ENCODE results near the gene THAP7.

The THAP7 gene

GRCh38 chr22:20991252-20992055 lies 10.5 kb downstream of the THAP7 start:
- no peak overlapping the region for H3K27ac ChIP-seq
- TF ChIP-seq CTCF (conservative IDR thresholded peaks at IDR 0.05) = no peak

- TF ChIP-seq CTCF (conservative IDR thresholded peaks at IDR 0.05) = no peak
- no peak overlapping the region for H3K27ac ChIP-seq
Observed at GRCh38 chr22:20990184-20991180, 11.4 kb downstream of the THAP7 start.

GRCh38 chr22:20989323-20990138 lies 12.4 kb downstream of the THAP7 start:
- TF ChIP-seq CTCF (conservative IDR thresholded peaks at IDR 0.05) = no peak
- H3K27ac ChIP-seq = no peak overlapping the region

- TF ChIP-seq CTCF (conservative IDR thresholded peaks at IDR 0.05) = no peak
- no peak overlapping the region for H3K27ac ChIP-seq
Observed at GRCh38 chr22:20988573-20989322, 13.2 kb downstream of the THAP7 start.

GRCh38 chr22:20987375-20987774 lies 14.5 kb downstream of the THAP7 start:
- no peak for TF ChIP-seq CTCF (conservative IDR thresholded peaks at IDR 0.05)
- H3K27ac ChIP-seq = no peak overlapping the region

GRCh38 chr22:20986365-20986764 lies 15.6 kb downstream of the THAP7 start:
- no peak overlapping the region for H3K27ac ChIP-seq
- no peak for TF ChIP-seq CTCF (conservative IDR thresholded peaks at IDR 0.05)
